Adrenal gland (tissue), 5 donors: ENCODE measurements around the gene XRN1.
A peak's percentile ranks its signal among the peaks of the same experiment; 100 is the strongest.

ENCODE experiments used
- CTCF ChIP-seq, 6 experiments: fragments of 450-650 bp in 4 of 6; fragments of 200-600 bp in 2 of 6; sonication (generic) in 1 of 6; IDR thresholded peaks; 1 replicate in 5 of 6; 2 replicates in 1 of 6; pipeline versions ENCODE4 v1.5.1 to v1.8.0; 2016 to 2021; ENCODE audit warnings: antibody characterized with exemption in 6 of 6, mild to moderate bottlenecking in 2 of 6, moderate library complexity in 1 of 6
- POLR2A ChIP-seq, 2 donors: fragments of 450-650 bp; IDR thresholded peaks; one replicate each; pipeline ENCODE4 v1.6.1; 2017; ENCODE audit warnings: antibody characterized with exemption in 2 of 2, mild to moderate bottlenecking in 2 of 2, moderate library complexity in 1 of 2
- donor health status: DM: no; HTN: no; CAD: no.

- TF ChIP-seq CTCF (IDR thresholded peaks at IDR 0.05) (no peak), POLR2A (IDR thresholded peaks at IDR 0.05) (peak; percentile 55 to 91)
Observed at GRCh38 chr3:142447852-142448823, at the start of gene XRN1.
